ENCODE results near the gene WSB1.

Gene WSB1

GRCh38 chr17:27293898-27294688 lies at the start of gene WSB1:
TSS of gene WSB1 (plus strand) at chr17:27294114. CDS start at chr17:27294396, 282 bp downstream.
- Histone ChIP-seq H3K27ac (ENCODE audit: extremely low read depth, low read depth, low read length) (peak within 1 kb of the TSS; percentile 94), H3K4me3 (ENCODE audit: low read depth, low read length) (peak within 1 kb of the TSS; percentile 75), H3K9me3 (ENCODE audit: control insufficient read depth, insufficient read depth, low read depth, low read length) (no peaks in the 10 kb centered on the region), H3K4me1 (ENCODE audit: control insufficient read depth, insufficient read depth, low read length) (peaks cover 6% of the 10 kb centered on the region), H3K36me3 (ENCODE audit: control insufficient read depth in 2 of 2, insufficient read depth in 1 of 2, low read length in 2 of 2) (peaks cover 3 to 10% of the 10 kb centered on the region in 2 experiments)
- CTCF ChIA-PET = interaction anchor here (0.6 to 3.9 kb wide), 11 partner anchors 9 to 586 kb away, joined by 3 to 27 read pairs (median 4); no protein-coding TSS in a partner anchor
- POLR2A ChIA-PET = interaction anchor here (0.6 to 2.6 kb wide), 31 partner anchors 9 to 295 kb away, joined by 3 to 39 read pairs (median 6); no protein-coding TSS in a partner anchor
- peak; percentile 94 for TF ChIP-seq YY1 (tag by site-specific recombination; IDR thresholded peaks at IDR 0.05)
- TF ChIP-seq ZNF302 (tag by site-specific recombination; IDR thresholded peaks at IDR 0.05; ENCODE audit: low read depth) = no peak
- peak; percentile 86 for TF ChIP-seq ZNF341 (tag by site-specific recombination; IDR thresholded peaks at IDR 0.05; ENCODE audit: low read depth)
- TF ChIP-seq ZBTB21 (tag by site-specific recombination; IDR thresholded peaks at IDR 0.05) = peak; percentile 96
- TF ChIP-seq KLF7 (tag by site-specific recombination; IDR thresholded peaks at IDR 0.05; ENCODE audit: borderline replicate concordance) = peak; percentile 95
- TF ChIP-seq, protein P1, sequence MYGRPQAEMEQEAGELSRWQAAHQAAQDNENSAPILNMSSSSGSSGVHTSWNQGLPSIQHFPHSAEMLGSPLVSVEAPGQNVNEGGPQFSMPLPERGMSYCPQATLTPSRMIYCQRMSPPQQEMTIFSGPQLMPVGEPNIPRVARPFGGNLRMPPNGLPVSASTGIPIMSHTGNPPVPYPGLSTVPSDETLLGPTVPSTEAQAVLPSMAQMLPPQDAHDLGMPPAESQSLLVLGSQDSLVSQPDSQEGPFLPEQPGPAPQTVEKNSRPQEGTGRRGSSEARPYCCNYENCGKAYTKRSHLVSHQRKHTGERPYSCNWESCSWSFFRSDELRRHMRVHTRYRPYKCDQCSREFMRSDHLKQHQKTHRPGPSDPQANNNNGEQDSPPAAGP (tag by site-specific recombination; IDR thresholded peaks at IDR 0.05) = peak; percentile 92
- peak; percentile 86 for TF ChIP-seq KLF16 (tag by site-specific recombination; IDR thresholded peaks at IDR 0.05)
- peak; percentile 90 for TF ChIP-seq ZNF449 (tag by site-specific recombination; IDR thresholded peaks at IDR 0.05)
- peak; percentile 29; the same call in 1 of the 2 replicates for TF ChIP-seq ZNF623 (tag by site-specific recombination; IDR thresholded peaks at IDR 0.05)
- peak; percentile 41 for TF ChIP-seq ZIC2 (tag by site-specific recombination; IDR thresholded peaks at IDR 0.05)
- TF ChIP-seq KLF9 (tag by site-specific recombination; IDR thresholded peaks at IDR 0.05; ENCODE audit: low read depth) = peak; percentile 97
- TF ChIP-seq ZNF423 (tag by site-specific recombination; IDR thresholded peaks at IDR 0.05) = no peak
- peak; percentile 88 for TF ChIP-seq SP7 (tag by site-specific recombination; IDR thresholded peaks at IDR 0.05)
- peak; percentile 99 for TF ChIP-seq KLF8 (tag by site-specific recombination; IDR thresholded peaks at IDR 0.05)
- TF ChIP-seq SP3 (tag by site-specific recombination; IDR thresholded peaks at IDR 0.05) = peak; percentile 89
- TF ChIP-seq IKZF3 (tag by site-specific recombination; IDR thresholded peaks at IDR 0.05) = peak; percentile 61
- TF ChIP-seq, protein P2, sequence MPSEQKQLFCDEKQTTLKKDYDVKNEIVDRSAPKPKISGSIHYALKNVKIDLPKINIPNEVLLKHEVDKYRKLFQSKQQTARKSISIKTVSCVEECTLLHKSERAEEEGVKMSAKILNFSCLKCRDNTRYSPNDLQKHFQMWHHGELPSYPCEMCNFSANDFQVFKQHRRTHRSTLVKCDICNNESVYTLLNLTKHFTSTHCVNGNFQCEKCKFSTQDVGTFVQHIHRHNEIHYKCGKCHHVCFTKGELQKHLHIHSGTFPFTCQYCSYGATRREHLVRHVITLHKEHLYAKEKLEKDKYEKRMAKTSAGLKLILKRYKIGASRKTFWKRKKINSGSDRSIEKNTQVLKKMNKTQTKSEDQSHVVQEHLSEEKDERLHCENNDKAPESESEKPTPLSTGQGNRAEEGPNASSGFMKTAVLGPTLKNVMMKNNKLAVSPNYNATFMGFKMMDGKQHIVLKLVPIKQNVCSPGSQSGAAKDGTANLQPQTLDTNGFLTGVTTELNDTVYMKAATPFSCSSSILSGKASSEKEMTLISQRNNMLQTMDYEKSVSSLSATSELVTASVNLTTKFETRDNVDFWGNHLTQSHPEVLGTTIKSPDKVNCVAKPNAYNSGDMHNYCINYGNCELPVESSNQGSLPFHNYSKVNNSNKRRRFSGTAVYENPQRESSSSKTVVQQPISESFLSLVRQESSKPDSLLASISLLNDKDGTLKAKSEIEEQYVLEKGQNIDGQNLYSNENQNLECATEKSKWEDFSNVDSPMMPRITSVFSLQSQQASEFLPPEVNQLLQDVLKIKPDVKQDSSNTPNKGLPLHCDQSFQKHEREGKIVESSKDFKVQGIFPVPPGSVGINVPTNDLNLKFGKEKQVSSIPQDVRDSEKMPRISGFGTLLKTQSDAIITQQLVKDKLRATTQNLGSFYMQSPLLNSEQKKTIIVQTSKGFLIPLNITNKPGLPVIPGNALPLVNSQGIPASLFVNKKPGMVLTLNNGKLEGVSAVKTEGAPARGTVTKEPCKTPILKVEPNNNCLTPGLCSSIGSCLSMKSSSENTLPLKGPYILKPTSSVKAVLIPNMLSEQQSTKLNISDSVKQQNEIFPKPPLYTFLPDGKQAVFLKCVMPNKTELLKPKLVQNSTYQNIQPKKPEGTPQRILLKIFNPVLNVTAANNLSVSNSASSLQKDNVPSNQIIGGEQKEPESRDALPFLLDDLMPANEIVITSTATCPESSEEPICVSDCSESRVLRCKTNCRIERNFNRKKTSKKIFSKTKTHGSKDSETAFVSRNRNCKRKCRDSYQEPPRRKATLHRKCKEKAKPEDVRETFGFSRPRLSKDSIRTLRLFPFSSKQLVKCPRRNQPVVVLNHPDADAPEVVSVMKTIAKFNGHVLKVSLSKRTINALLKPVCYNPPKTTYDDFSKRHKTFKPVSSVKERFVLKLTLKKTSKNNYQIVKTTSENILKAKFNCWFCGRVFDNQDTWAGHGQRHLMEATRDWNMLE (tag by site-specific recombination; conservative IDR thresholded peaks at IDR 0.05; ENCODE audit: low read depth) = 0 out of 2 replicates have a peak, but pooled peaks have one; percentile 31
- no peak for TF ChIP-seq ZNF239 (tag by site-specific recombination; IDR thresholded peaks at IDR 0.05)
- no peak for TF ChIP-seq ZNF747 (tag by site-specific recombination; IDR thresholded peaks at IDR 0.05)
- TF ChIP-seq, protein P3, sequence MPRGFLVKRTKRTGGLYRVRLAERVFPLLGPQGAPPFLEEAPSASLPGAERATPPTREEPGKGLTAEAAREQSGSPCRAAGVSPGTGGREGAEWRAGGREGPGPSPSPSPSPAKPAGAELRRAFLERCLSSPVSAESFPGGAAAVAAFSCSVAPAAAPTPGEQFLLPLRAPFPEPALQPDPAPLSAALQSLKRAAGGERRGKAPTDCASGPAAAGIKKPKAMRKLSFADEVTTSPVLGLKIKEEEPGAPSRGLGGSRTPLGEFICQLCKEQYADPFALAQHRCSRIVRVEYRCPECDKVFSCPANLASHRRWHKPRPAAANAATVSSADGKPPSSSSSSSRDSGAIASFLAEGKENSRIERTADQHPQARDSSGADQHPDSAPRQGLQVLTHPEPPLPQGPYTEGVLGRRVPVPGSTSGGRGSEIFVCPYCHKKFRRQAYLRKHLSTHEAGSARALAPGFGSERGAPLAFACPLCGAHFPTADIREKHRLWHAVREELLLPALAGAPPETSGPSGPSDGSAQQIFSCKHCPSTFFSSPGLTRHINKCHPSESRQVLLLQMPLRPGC (tag by site-specific recombination; IDR thresholded peaks at IDR 0.05) = no peak
- TF ChIP-seq ZNF76 (tag by site-specific recombination; IDR thresholded peaks at IDR 0.05; ENCODE audit: borderline replicate concordance, low read depth) = peak; percentile 72; the same call in 1 of the 2 replicates
- TF ChIP-seq ZBTB6 (tag by site-specific recombination; IDR thresholded peaks at IDR 0.05) = peak; percentile 24; the same call in 1 of the 2 replicates
- TF ChIP-seq ZNF157 (tag by site-specific recombination; IDR thresholded peaks at IDR 0.05) = no peak
- TF ChIP-seq RBAK (tag by site-specific recombination; IDR thresholded peaks at IDR 0.05) = no peak
- no peak for TF ChIP-seq ZNF701 (tag by site-specific recombination; IDR thresholded peaks at IDR 0.05)
- peak; percentile 89 for TF ChIP-seq ZNF501 (tag by site-specific recombination; IDR thresholded peaks at IDR 0.05)
- no peak for TF ChIP-seq ZNF175 (tag by site-specific recombination; IDR thresholded peaks at IDR 0.05)

Data from HEK293 (cell line).